CD4-positive, alpha-beta T cell treated with Interleukin-4 for 1 hour (primary cell): ENCODE data around the gene YES1.

ENCODE experiments used
- DNase-seq, 2 donors: peaks; one replicate each; pipeline ENCODE4 v3.0.0-alpha.2; 2020 to 2022

YES1 gene

DNA sequence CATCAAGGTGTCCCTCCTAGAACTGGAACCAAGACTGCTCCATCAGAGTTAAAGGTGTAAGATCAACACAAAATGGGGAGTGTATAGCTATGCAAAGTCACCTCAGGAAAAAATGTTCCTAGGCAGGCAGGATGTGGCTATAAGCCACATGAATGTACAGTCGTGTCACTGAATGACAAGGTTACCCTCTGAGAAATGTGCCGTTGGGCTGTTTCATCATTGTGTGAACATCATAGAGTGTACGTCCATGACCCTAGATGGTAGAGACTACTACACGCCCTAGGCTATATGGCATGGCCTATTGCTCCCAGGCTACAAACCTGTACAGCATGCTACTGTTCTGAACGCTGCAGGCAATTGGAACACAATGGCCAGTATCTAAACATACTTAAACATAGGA is 130.1 kb downstream of the YES1 start:
- DNase-seq, result peak in 1 of 2 donors; percentile 42

DNA sequence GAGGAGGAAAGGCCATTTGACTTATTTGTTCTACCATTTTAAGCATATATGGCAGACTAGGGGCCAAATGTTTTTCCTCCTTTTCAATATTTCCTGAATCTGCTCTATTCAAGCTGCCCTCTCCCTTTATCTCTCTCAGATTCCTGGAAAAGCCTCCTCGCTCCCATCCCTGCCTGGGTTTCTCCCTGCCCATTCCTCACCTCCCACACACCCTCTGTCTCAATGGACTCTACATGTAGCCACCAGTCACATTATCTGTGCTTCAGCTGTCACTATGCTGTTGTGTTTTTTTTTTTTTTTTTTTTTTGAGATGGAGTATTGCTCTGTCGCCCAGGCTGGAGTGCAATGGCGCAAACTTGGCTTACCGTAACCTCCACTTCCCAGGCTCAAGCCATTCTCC is 131.7 kb downstream of the YES1 start:
- no peak for DNase-seq

DNA sequence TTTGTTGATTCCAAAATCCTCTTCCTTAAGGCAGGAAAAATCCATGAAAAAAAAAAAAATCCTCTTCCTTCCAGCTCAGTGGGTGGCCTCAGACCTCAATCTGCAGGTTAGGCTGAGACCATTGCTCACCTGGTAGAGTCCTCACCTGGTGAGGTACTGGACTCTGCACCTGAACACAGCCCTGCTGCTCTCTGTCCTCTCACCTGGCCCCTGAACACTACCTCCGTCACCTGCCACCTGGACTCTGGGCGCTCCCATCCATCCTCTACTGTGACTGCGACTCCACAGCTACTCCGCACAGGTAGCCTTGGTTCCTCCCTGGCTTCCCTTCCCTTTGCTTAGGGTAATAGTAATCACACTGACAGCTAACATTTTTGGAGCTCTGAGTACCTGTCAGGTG is 132.5 kb downstream of the YES1 start:
- DNase-seq, result no peak

DNA sequence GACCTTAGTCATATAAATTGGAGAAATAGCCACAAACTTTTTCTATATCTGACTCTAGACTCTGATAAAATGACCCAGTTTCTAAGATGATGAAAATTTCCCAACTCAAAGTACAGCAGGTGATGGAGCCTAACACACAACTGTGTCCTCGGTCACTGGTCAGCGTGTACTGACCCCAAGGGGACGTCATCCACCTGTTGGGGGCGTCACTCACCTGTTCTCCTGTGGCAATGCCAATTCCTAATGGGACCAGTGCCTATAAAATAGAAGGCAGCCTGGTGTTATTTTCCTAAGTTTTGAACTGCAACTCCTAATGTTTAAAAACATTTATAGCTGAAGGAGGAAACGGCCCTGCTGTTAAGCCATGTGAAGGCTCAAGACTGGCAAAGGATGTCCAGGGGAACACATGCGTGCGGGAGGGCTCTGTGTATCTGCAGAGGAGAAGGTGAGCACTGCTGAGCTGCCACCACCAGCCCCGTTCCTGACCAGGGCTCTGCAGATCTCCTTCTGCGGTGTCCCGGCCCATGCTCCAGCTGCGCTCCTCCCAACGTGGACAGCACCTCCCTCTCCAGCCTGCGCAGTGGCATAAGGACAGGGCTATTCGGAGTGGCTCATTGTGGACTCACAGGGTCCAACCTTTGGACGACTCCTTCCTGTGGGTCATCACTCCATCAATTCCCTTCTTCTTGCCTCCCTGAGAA is 133.4 kb downstream of the YES1 start:
- DNase-seq, result no peak

DNA sequence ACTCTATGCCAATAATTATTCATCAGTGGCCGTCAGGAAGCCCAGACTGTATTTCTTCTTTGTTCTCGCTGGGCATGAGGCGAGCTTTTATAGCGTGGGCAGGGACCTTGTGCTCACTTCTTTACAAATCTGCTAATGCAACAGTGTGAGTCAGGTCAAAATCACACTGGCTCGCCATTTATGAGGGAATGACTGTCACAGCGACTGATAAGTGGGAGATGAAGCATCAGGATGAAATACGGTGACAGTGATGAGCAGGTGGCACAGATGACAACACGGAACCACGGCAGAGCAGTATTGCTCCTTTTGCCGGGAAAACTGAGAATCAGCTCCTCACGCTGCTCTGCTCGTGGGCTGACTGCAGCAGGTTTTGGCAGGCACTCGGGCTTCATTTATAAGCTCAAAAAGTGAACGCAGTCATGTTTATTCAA is 134.1 kb downstream of the YES1 start:
- no peak for DNase-seq

DNA sequence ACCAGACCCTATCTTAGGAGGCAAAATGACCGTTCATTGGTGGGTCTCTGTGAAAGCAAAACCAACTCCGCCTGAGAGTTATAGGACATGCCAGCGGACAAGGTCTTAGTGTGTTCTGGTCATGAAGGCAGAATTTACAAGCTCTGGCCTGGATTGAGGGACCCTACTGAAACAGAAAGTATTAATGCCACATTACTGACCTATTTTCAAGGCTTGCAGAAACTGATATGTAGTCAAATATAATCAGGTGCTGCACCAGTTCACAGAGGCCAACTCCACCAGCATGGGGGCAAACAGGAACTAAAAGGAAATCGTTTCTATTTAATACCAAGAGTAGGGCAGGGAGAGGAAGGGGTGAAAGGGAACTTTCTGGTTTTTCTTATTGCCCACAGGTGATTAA is 134.9 kb downstream of the YES1 start:
- no peak for DNase-seq

DNA sequence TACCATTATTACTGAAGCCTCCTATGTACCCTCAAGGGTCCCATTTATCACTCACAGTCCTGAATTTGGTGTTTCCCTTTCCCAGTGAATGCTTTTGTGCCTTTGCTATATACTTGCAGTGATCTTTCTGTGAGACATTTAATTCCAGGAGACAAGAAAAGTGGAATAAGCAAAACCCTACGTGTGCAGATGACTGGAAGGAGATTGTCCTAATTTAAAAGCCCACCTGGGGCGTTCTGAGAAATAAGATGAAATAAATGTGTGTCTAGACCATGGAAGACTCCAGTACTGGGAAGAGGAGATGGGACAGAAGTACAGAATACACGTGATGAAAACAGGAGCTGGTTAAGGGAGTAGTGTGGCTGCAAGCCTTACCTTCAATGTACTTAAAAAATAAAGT is 135.3 kb downstream of the YES1 start:
- DNase-seq, result no peak

DNA sequence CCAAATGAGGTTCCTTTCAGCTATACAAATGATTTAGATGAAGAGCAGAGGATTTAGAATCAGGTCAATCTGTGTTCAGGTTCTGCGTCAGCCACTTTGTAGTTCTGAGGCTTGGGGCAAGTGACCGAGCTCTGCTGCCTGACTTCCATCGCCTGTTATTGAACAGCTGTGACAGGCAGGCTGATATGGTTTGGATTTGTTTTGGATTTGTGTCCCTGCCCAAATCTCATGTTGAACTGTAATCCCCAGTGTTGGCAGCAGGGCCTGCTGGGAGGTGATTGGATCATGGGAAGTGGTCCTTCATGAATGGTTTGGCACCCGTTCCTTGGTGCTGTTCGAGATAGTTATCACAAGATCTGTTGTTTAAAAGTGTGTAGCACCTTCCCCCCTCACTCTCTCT is 136.0 kb downstream of the YES1 start:
- no peak for DNase-seq

DNA sequence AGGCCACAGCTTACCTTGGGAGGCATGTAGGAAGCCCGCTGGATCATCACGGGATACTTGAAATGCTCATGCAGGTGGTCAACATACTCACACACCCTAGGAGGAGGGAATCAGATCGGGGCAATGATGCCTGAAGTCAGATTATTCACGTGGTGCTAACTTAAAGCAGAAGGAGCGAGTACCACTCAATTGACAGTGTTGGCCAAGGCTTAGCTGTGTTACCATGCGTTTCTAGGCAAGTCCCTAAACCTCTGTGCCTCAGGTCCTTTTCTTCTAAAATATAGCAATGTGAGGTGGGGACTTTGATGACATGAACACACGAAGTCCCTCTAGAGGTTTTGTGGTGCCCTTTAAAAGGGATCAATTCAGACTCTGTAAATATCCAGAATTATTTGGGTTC is 136.7 kb downstream of the YES1 start:
- DNase-seq, result no peak

DNA sequence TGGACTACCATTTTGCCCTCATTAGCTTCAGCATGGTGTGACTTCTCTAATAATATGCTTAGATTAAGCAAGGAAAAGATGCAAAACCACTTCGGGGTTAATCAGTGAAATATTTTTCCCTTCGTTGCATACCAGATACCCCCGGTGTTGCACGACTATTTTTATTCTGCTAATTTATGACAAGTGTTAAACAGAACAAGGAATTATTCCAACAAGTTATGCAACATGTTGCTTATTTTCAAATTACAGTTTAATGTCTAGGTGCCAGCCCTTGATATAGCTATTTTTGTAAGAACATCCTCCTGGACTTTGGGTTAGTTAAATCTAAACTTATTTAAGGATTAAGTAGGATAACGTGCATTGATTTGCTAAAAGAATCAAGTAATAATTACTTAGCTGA is 138.3 kb downstream of the YES1 start:
- DNase-seq, result no peak

DNA sequence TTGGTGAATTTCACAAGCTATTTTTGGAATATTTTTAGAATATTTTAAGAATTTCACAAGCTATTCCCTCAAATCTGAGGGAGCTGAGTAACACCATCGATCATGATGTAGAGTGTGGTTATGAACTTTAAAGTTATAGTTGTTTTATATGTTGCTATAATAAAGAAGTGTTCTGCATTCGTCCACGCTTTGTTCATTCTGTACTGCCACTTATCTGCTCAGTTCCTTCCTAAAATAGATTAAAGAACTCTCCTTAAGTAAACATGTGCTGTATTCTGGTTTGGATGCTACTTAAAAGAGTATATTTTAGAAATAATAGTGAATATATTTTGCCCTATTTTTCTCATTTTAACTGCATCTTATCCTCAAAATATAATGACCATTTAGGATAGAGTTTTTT is 138.7 kb downstream of the YES1 start:
- no peak for DNase-seq
